Activated CD8-positive, alpha-beta memory T cell treated with anti-CD3 and anti-CD28 coated beads for 24 hours (primary cell): Measurements from ENCODE around the gene TMPRSS6.

Experiments used
- DNase-seq: peaks from one replicate; pipeline ENCODE4 v3.0.0-alpha.2; 2020

The TMPRSS6 gene

DNA sequence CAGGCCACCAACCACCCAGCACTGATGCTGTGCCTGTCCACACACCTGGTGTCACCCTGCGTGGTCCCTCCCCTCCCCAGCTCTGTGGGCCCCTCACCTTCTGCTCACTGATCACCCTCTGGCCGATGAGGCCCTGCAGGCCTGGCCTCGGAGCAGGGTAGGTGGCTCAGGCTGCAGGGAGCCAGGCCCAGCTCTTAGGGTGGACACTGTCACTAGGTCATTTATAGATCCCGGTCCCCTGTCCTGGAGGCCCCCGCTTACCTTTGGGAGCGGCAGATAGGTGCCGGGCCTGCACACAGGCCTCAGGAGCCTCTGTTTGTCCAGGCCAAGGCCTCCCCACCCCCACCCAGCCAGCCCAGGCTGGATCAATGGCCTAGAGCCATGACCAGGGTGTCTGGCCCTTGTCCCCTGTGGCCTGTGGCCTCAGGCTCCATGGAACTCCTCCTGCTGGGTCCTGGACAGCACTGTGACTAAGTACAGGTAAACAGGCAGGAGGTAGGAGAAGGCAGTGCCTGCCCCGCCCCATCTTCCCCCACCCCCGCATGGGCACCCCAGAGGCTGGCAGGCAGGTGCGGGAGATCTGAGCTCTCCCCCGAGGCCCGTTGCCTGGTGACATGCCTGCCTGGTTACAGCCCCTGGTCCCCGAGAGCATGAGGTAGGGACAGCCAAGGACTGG, at the start of gene TMPRSS6:
Gene TMPRSS6 (minus strand): TSS at position 472 of the 676 bp plus-strand sequence. CDS start 6,296 bp downstream, outside the sequence.
- no peak for DNase-seq

DNA sequence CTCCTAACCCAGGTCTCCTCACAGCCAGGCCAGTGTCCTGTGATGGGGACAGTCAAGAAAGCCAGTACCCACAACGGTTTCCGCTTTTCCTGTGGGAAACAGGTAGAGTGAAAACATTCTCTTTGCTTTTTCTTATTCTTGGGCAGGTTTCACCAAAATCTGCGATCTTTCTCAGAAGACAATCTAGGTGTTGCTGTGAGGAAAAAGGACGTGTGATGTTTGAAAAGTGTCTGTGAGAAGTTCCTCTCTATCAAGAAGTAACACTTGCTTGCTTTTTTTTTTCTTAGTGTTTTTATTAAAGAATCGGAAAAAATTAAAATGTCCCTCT, 49.4 kb upstream of the TMPRSS6 start:
- DNase-seq, result no peak

DNA sequence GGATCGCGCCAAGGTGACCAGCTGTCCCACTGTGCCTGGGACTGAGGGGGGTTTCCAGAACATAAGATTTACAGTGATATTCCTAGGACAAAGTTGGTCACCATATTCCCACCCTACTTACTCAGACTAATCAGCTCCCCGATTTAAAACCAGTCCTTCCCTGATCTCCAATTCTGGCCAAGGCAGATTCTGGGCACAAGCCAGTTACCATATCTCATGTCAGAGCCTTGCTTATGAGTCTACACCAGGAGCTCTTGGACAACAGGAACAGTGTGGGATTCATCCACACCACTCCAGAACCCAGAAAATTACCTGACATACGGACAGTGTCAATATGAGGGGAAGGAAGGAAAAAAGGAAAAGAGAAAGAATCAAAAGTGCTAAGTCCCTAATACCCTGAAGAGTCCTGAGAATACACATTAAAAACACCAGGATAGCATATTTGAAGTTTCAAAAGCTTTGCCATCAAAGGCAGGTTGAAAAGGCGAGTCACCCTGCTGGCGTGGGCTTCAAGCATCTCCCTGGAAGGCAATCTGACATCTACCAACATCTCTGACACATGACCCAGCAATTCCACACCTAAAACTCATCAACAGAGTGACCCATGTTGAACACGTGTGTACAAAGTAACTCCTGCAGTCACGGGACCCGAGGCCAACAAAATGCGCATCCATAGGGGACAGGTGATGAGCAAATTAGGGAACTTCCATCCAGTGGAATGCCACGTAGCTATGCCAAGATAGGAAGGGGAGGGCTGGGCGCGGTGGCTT, 48.2 kb upstream of the TMPRSS6 start:
- DNase-seq, result no peak

DNA sequence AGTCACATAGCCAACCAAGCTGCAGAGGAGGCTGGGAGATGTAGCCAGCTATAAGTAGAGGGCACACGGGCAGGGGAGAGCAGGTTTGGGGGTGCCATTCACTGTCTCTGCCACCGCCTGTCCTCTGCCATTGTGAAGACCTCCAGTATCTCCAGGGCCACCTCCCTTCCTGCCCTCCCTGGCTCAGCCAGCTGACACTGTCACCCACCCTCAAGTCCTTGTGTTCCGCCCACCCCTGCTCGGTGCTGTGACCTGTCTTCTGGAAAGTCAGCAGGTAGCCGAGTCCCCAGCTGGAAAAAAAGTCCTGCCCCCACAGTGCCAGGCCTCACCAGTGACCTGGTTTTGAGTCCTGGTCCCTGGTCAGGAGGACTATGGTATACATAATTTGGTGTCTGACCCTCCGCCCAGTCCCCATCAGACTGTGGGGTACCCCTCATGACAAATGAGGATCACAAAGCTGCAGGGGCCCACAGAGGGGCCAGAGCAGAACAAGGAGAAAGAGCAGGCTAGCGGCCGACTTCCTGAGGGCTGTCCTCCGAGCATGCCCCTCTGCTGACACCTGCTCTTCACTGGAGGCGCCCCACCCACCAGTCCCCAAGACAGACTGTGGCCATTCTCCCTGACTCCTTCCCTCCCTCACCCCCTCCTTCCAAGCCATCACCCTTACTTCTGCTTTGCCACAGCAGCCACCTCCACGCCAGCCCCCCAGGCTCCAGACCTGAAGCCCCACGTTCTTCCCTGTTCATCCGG, 47.3 kb upstream of the TMPRSS6 start:
- no peak for DNase-seq

DNA sequence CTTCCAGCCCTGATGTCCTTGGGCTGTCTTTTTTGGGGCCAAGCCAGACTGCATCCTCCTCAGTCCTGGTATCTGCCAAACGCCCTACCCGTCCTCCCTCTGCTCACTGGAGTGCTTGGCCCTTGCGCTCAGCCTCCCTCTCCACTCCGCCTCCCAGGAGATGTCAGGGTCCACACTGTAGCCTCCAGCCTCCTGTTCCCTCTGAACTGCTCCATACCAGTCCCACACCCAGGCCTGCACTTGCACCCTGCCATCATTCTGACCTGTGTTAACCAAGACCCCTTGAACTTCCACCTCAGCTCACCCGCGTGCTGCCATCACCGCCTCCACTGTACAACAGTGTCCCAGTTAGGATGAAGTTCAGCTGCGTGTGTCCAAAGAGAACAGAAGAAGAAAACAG, 46.5 kb upstream of the TMPRSS6 start:
- no peak for DNase-seq

DNA sequence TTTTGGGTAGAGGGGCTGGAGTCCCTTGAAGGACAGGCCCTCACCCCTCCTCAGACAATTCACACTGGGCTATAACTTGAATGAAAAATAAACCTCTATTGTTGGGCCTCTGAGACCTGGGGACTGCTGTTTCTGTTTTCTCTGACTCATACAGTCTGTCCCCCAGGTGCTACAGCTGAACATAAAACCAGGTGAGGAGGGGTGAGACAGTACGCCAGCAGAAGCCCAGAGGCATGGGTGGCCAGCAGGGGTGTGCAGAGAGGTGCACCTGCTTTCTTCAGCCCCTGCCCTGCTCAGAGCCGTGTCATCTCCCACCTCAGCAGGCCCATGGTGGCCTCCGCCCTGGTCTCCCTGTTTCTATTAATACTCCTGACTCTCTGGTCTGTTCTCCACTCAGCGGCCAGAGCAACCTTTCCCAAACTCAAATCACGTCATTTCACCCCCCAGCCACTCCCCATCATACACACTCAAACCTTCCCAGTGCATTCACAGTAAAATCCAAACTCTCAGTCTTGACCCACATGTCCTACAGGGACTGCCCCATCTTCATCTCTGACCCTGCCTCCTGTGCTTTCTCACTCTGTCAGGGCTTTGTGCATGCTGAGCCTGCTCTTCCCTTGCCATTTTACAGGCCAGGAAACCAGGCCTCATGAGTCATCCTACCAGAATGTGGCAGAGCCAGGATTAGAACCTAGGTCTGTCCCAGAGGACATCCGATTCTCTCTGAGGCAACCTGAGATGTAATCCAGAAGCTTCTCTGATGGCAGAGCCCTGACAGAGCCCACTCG, 45.6 kb upstream of the TMPRSS6 start:
- no peak for DNase-seq

DNA sequence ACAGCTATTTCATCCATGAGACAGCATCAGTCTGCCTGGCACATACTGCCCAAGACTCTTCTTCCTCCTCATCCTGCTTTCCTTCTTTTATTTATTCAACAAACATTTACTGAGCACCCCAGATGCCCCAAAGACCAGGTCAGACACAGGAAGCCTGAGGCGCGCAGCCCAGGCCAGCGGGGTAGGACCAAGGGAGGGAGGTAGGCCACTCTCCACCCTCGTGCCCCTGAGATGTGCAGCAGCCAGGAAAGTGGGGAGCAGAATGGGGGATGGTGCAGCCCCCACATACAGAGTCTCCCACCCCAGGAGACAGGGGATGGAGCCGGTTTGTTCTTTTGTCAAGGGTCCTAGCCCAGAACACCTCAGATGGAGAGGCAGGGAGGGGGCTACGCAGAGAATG, 44.4 kb upstream of the TMPRSS6 start:
- no peak for DNase-seq

DNA sequence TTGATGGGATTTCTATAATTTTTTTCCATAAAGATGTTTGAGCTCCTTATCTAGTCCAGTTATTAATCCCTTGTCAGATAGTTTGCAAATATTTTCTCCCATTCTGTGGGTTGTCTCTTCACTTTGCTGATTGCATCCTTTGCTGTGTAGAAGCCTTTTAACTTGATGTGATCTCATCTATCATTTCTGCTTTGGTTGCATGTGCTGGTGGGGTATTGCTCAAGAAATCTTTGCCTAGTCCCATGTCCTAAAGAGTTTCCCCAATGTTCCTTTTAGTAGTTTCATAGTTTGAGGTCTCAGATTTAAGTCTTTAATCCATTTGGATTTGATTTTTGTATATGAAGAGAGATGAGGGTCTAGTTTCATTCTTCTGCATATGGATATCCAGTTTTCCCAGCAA, 41.9 kb upstream of the TMPRSS6 start:
- DNase-seq, result no peak

DNA sequence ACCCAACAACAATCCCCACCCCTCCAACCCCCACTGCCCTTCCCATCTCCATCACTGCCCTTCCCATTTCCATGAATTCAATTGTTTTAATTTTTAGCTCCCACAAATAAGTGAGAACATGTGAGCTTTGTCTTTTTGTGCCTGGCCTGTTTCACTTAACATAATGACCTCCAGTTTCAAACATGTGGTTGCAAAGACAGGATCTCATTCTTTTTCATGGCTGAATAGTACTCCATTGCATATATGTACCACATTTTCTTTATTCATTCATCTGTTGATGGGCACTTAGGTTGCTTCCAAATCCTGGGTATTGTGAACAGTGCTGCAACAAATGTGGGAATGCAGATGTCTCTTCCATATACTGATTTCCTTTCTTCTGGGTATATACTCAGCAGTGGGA, 41.2 kb upstream of the TMPRSS6 start:
- DNase-seq, result no peak

DNA sequence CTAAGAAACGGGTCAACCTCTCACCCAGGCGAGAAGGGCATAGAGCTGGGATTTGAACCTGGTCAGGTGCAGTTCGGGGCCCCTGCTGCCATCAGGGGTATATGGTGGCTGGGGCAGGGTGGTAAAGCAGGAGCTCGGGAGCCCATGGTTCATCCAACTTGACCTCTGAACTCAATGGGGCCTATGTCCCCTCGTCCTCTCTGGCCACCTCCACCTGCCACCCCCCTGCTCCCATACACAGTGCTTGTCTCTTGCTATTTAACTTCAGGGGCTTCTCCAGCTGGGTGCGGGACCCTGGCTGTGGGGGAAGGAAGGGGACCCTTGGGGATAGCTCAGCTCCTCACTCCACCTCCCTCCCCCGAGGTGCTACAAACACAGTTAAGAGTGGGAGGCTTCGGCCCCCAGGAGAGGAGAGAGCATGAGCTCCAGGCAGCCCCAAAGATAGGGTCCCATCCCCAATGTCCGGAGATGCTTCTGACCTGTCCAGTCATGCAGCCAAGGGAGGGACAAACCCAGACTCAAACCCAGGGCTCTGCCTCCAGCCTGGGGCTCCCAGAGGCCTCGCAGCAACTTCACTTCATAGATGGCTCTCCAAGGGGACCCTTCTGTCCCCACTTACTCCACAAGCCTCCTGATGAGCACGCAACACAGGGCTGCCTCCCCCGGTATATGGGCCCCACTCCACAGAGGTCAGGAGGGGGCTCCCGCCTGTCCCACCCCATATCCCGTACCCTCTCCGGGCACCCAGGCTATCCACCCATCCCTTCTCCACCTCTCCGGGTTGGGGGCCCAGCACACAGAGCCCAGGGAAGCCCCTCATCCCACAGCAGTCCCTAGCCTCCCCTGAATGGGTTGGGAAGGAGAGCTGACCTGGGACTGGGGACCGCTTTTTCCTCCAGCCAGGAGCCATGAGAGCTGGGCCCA, 39.5 kb upstream of the TMPRSS6 start:
- DNase-seq, result no peak

DNA sequence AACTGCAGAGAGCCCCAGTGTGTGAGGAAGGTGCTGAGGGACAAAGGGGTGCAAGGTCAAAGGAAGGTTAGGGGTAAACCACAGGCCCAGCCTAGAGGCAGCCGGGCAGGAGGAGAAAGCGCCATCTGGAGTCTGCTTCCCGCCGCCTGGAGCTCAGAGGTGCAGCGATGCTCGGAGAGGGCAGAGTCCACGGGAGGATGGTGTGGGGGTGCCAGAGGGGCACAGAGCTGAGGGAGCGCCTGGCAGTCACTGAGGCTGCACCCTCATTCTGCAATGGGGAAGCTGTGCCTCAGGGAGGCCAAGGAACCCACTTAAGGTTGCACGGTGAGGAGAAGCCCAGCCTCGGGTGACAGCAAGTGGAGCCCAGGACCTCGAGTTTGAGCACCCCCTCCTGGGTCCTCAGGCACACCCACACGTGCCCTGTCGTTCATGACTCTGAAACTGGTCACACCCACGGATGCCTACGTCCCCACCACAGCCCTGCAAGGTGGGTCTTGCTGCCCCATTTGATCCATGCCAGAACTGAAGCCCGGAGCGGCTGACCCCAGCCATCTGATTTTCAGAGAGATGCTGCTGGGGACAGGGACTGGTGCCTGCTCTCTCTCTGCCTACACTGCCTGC, 38.6 kb upstream of the TMPRSS6 start:
- DNase-seq, result peak; percentile 81

DNA sequence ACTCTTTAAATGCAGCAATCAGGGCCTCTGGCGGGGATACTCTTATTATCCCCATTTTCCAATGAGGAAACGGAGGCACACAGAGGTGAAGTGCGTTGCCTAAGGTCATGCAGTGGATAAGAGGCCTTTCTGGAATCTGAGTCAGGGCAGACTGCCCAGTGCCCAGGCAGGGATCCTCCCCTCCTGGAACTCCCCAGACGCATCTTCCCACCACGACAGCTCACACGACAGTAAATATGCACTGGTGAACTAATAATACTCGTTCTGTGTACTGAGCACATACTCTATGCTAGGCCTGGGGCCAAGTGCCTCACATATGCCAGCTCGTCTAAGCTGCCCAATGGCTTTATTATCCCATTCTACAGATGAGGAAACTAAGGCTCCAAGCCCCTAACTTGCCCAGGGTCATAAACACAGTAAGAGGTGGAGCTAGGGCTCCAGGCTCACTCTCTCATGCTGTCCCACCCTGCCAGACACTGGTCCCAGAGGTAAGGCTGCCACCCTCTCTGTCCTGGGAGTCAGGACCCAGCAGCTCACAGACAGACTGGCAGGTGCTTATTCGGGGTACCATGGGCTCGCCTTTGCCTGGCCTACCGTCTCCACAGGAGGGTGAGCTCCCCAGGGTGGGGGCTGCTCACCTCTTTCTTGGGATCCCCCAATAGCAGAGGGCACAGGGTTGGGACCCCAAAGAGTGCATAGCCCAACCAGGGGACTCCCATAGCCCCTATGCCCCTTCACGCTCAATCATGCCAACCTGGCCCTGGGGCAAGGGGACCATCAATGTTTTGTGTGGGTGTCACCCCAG, 37.9 kb upstream of the TMPRSS6 start:
- DNase-seq, result no peak

DNA sequence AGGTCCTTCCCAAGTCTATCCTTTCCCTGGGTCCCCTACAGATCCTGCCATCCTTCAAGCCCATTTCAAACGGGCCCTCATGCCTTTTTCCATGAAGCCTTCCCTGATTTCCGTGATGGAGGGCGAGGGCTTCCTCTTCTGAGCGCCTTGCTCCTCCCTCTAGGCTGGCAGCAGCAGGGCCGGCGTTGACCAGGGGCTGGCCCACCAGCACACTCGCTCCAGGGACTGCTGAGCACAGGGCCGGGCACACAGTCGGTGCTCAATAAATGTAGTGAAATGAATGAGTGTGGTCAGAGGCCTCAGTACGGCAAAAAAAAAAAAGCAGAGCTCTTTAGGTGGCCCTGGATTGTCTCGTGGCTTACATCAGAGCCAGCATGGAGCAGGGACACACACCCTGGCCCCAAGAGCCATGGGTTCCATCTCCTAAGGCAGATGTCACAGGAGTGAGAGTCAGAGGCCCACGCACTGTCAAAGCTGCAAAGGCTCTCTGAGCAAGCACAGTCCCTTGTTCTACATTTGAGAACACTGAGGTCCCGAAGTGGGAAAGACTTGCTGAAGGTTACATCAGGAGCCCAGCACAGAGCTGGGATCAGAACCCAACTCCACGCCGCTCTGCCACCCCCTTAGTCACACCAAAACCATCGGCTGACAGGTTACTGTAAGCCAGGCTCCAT, 37.1 kb upstream of the TMPRSS6 start:
- no peak for DNase-seq

DNA sequence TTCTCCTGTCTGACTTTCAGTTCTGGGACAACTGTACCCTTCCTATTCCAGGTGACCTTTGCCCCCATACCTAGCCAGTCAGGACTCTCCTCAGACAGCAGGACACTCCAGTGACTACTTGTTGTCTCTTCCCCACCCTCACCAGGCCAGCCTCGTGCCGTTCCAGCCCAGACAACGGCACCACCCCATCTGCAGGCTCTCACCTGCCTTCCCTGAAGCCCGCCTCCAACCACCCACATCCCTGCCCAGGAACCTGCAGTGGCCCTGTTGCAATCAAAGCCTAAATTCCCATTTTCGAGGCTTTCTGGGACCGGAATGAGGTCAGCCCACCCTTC, 36.5 kb upstream of the TMPRSS6 start:
- DNase-seq, result no peak

DNA sequence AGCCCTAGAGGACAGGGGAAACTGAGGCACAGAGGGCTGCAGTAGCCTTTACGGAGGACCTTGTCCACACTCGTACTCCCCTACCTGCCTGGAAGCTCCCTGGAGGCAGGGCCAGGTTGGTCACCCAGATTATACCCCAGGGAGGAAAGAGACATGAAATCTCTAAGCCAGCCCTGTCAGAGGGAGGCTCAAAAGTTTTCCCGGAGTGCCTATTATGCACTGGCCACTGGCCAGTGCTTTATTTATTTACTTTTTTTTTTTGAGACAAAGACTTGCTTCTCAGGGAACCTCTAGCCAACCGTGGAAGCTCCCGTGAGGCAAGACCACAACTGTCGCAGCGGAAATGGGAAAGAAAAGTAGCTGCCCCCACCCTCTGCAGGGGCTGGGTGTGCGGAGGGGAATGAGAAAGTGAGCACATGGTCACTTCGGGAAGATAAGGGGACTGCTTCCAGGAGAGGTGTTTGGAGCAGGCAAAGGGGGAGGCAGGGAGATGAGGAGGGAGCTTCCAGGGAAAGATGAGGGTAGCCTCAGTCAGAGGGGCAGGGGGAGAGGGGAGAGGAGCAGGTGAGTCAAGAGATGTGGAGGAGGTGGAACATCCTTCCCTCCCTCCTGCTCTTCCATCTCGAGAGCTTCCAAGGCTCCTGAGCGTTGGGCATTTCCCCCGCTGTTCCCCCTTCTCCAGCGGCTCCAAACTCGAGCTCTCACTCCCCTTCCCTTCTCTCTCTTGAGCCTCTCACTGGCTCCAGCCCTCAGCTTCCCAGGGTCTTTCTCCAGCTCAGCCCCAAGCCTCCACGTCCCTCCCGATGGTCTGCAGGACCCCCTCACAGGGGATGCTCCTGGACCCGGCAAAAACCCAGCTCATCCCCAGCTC, 35.9 kb upstream of the TMPRSS6 start:
- no peak for DNase-seq

DNA sequence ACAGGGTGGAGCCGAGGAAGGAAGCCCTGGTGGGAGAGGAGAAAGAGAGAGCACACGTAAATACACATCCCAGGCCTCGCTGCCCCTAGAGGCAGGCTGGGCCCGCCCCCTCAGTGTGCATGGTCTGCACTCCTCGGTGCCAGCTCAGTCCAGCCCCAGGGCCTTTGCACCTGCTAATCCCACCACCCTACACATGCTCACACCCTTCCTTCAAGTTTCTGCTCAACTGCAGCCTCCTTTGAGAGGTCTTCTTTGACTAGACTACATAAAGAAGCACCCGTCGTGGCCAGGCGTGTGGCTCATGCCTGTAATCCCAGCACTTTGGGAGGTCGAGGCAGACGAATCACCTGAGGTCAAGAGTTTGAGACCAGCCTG, 34.7 kb upstream of the TMPRSS6 start:
- DNase-seq, result no peak

DNA sequence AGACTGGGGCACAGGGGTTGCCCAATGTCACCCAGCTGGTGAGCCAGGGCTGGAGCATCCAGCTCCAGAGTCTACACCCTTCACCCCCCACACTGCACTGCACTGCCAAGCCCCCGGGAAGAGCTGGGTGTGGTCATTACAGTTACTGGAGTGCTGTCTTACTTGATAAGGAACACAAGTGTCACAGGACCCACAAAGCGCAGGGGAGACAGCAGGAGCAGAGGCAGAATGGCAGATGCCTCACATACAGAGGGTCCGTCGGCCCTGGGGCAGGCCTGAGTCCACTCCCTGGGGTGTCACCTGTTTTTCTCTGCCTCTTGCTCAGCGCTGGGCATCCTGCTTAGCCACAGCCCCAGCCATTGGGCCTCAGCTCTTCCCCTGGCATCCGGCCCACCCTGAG, 32.5 kb upstream of the TMPRSS6 start:
- DNase-seq, result no peak

DNA sequence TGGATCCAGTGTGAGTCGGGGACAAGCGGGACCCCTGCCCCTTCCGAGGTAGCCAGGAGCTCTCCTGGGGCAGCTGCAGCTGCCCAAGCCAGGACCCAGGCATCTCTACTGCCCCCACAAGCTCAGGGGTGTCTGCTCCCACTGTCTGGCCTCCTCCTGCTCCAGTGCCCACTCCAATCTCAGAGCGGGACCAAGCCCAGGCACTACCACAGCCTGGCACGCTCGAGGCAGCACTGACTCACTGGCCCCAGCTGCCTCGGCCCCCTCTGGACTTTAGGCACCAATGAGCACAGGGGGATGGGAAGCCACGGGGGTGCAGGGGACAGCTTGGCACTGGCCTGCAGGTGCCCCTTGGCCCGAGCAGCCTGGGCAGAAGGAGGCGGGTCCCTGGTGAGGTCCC, 32.0 kb upstream of the TMPRSS6 start:
- no peak for DNase-seq

DNA sequence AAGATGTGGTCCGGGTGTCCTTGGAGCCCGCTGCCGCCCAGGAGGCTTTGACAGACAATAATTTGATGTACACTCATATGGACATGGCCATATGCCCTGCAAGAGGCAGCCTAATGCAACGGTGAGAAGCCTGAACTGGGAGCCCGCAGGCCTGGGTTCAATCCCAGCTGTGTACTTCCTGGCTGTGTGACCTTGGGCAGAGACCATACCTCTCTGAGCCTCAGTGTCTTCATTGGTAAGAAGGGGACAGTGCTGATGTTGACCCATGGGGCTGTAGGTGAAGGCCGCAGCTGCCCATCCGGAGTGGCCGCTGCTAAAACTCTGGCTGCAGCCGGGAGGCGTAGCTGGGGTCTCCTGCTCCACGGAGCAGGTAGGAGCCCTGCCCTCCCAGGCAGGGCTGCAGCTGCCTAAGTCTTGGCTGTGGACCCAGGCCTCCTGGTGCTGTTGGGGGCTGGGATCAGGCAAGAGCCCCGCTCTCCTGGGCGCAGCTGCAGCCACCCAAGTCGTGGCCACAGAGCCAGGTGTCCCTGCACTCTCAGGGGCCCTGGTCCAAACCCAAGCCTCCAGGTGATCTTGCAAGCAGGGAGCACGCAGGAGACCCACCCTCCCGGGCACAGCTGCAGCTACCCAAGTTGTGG, 31.3 kb upstream of the TMPRSS6 start:
- DNase-seq, result no peak
